NK-92 treated with Interleukin-12 subunit alpha and Interleukin-12 subunit beta, amount 100 ng/mL, for 24 hours (cell line): ENCODE measurements around the gene ESD.

Source experiments
- DNase-seq: peaks from one replicate; lab custom pipeline; 2025; lab: John Stamatoyannopoulos, UW

Gene ESD

GRCh38 chr13:46745706-46746105 is 51.3 kb downstream of the ESD start:
- no peak for DNase-seq

GRCh38 chr13:46745062-46745461 is 51.9 kb downstream of the ESD start:
- no peak for DNase-seq

- no peak for DNase-seq
These were observed 53.8 kb downstream of the ESD start for GRCh38 chr13:46743191-46743590.

GRCh38 chr13:46739447-46740098 is 57.4 kb downstream of the ESD start:
- DNase-seq = no peak

GRCh38 chr13:46738766-46739165 is 58.2 kb downstream of the ESD start:
- no peak for DNase-seq

- no peak for DNase-seq
These were observed 58.9 kb downstream of the ESD start for GRCh38 chr13:46738055-46738454.

GRCh38 chr13:46736541-46737310 is 60.2 kb downstream of the ESD start:
- no peak for DNase-seq

GRCh38 chr13:46735425-46735824 is 61.5 kb downstream of the ESD start:
- no peak for DNase-seq

GRCh38 chr13:46731535-46731934 is 65.4 kb downstream of the ESD start:
- no peak for DNase-seq

GRCh38 chr13:46728777-46729176 is 68.2 kb downstream of the ESD start:
- DNase-seq = no peak

- DNase-seq = peak; percentile 36
These were observed 70.6 kb downstream of the ESD start for GRCh38 chr13:46726347-46726746.
